Astrocyte (in vitro differentiated cells and primary cell): ENCODE measurements around the gene MYO9A. TPM values are rescaled to one million over a fixed set of nuclear protein-coding genes. Genes with fewer than 3 reads are reported as not detected.

Experiments
- DNase-seq: peaks from one replicate; pipeline ENCODE4 v3.0.0-alpha.2; 2010; ENCODE audit warnings: low read depth
- FAIRE-seq: peaks from 2 replicates; lab custom pipeline; 2011; peaks lifted over from hg19 to GRCh38; lab: Jason Lieb, UNC
- H2AFZ ChIP-seq: 2 replicates; pipeline ENCODE4 v1.6.0; 2012; ENCODE audit warnings: low read depth, low read length, inconsistent platforms
- H3K27ac ChIP-seq: 2 replicates; pipeline ENCODE4 v1.5.1; 2011; ENCODE audit warnings: low read depth, low read length, inconsistent platforms
- H3K27me3 ChIP-seq: 2 replicates; pipeline ENCODE4 v1.6.0; 2011; ENCODE audit warnings: low read length, inconsistent platforms; ENCODE audit not compliant: insufficient read depth
- H3K36me3 ChIP-seq: 2 replicates; pipeline ENCODE4 v1.5.1; 2011; ENCODE audit warnings: low read length, inconsistent platforms; ENCODE audit not compliant: insufficient read depth
- H3K4me1 ChIP-seq: 2 replicates; pipeline ENCODE4 v1.5.1; 2011; ENCODE audit warnings: low read length, inconsistent platforms; ENCODE audit not compliant: insufficient read depth
- H3K4me2 ChIP-seq: 2 replicates; pipeline ENCODE4 v1.6.0; 2012; ENCODE audit warnings: low read length, inconsistent platforms
- H3K4me3 ChIP-seq: 2 replicates; pipeline ENCODE4 v1.5.1; 2011; ENCODE audit warnings: low read depth, mild to moderate bottlenecking, low read length, inconsistent platforms; ENCODE audit not compliant: insufficient read depth
- H3K79me2 ChIP-seq: 2 replicates; pipeline ENCODE4 v1.6.0; 2012; ENCODE audit warnings: mild to moderate bottlenecking, low read length, inconsistent platforms; ENCODE audit not compliant: insufficient read depth
- H3K9ac ChIP-seq: 2 replicates; pipeline ENCODE4 v1.6.0; 2012; ENCODE audit warnings: mild to moderate bottlenecking, low read length, inconsistent platforms
- H3K9me3 ChIP-seq: 2 replicates; pipeline ENCODE4 v1.5.1; 2012; ENCODE audit warnings: low read depth, mild to moderate bottlenecking, low read length, inconsistent platforms; ENCODE audit not compliant: insufficient read depth
- H4K20me1 ChIP-seq: 2 replicates; pipeline ENCODE4 v1.6.0; 2012; ENCODE audit warnings: low read length, inconsistent platforms; ENCODE audit not compliant: insufficient read depth
- H3K27ac Mint-ChIP-seq: one replicate; pipeline ENCODE4 v1.8.0; 2021; ENCODE audit warnings: mild to moderate bottlenecking, mixed read lengths; ENCODE audit not compliant: unreplicated experiment
- H3K27me3 Mint-ChIP-seq: one replicate; pipeline ENCODE4 v1.8.0; 2021; ENCODE audit warnings: low read depth, mixed read lengths; ENCODE audit not compliant: unreplicated experiment
- H3K36me3 Mint-ChIP-seq: one replicate; pipeline ENCODE4 v1.8.0; 2021; ENCODE audit warnings: low read depth, mixed read lengths; ENCODE audit not compliant: unreplicated experiment
- H3K4me1 Mint-ChIP-seq: one replicate; pipeline ENCODE4 v1.8.0; 2021; ENCODE audit warnings: low read depth, mixed read lengths; ENCODE audit not compliant: unreplicated experiment
- H3K4me3 Mint-ChIP-seq: one replicate; pipeline ENCODE4 v1.8.0; 2021; ENCODE audit warnings: mild to moderate bottlenecking, moderate library complexity, mixed read lengths; ENCODE audit not compliant: unreplicated experiment
- H3K9me3 Mint-ChIP-seq: one replicate; pipeline ENCODE4 v1.8.0; 2021; ENCODE audit warnings: mild to moderate bottlenecking, mixed read lengths; ENCODE audit not compliant: unreplicated experiment
- EZH2 ChIP-seq: IDR thresholded peaks from 2 replicates; pipeline ENCODE4 v1.6.1; 2012; ENCODE audit warnings: mild to moderate bottlenecking, low read length, inconsistent platforms; ENCODE audit not compliant: insufficient read depth
- total RNA-seq: library from RNA; stranded (reverse); gene quantifications from 2 replicates; pipeline ENCODE4 v1.2.1, GENCODE V29; 2021
- TF ChIP-seq, protein P1 (sequence below): IDR thresholded peaks from 2 replicates; pipeline ENCODE4 v1.5.1; 2011; ENCODE audit warnings: low read depth, mild to moderate bottlenecking, inconsistent platforms, low read length, moderate library complexity; ENCODE audit not compliant: insufficient read depth

Gene MYO9A
- total RNA-seq, 1 donor from 2014 or later, result 26.4 TPM

DNA sequence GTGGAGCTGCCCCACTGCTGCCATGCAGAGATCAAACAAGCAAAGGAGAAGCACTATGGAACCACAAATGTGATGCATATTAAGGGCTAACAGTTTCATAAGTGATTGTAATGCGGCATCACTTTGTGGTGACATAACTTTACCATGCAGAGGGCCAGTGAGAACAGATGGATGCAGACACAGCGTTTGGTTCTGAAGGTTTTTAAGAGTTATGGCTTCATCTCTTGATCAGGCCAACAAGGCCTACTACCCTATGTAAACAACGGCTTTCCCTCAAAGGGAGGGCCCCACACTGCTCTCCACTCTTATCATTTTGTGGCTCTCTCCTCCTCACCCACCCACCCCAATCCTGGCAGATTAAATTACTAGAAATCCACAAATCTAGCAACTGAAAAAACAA is 294.1 kb downstream of the MYO9A start:
- Histone ChIP-seq H3K4me1 (no peaks in the 10 kb centered on the region), H3K4me2 (no peak overlapping the region), H2AFZ (no peak overlapping the region), H3K9ac (no peak overlapping the region), H3K36me3 (peaks cover 7% of the 10 kb centered on the region), H3K9me3 (peaks cover 28% of the 10 kb centered on the region), H3K4me3 (no peak overlapping the region), H3K27me3 (no peaks in the 10 kb centered on the region), H3K79me2 (no peaks in the 10 kb centered on the region), H4K20me1 (no peaks in the 10 kb centered on the region), H3K27ac (no peak overlapping the region)
- FAIRE-seq (no peak), DNase-seq (no peak)
- H3K27me3 Mint-ChIP-seq, result no peaks in the 10 kb centered on the region
- H3K36me3 Mint-ChIP-seq, result peaks cover 57% of the 10 kb centered on the region
- H3K27ac Mint-ChIP-seq, result no peak overlapping the region
- H3K9me3 Mint-ChIP-seq, result peaks cover 35% of the 10 kb centered on the region
- TF ChIP-seq, protein P1, sequence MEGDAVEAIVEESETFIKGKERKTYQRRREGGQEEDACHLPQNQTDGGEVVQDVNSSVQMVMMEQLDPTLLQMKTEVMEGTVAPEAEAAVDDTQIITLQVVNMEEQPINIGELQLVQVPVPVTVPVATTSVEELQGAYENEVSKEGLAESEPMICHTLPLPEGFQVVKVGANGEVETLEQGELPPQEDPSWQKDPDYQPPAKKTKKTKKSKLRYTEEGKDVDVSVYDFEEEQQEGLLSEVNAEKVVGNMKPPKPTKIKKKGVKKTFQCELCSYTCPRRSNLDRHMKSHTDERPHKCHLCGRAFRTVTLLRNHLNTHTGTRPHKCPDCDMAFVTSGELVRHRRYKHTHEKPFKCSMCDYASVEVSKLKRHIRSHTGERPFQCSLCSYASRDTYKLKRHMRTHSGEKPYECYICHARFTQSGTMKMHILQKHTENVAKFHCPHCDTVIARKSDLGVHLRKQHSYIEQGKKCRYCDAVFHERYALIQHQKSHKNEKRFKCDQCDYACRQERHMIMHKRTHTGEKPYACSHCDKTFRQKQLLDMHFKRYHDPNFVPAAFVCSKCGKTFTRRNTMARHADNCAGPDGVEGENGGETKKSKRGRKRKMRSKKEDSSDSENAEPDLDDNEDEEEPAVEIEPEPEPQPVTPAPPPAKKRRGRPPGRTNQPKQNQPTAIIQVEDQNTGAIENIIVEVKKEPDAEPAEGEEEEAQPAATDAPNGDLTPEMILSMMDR, result no peak
- no peak for TF ChIP-seq EZH2
- no peaks in the 10 kb centered on the region for H3K4me1 Mint-ChIP-seq
- no peak overlapping the region for H3K4me3 Mint-ChIP-seq

DNA sequence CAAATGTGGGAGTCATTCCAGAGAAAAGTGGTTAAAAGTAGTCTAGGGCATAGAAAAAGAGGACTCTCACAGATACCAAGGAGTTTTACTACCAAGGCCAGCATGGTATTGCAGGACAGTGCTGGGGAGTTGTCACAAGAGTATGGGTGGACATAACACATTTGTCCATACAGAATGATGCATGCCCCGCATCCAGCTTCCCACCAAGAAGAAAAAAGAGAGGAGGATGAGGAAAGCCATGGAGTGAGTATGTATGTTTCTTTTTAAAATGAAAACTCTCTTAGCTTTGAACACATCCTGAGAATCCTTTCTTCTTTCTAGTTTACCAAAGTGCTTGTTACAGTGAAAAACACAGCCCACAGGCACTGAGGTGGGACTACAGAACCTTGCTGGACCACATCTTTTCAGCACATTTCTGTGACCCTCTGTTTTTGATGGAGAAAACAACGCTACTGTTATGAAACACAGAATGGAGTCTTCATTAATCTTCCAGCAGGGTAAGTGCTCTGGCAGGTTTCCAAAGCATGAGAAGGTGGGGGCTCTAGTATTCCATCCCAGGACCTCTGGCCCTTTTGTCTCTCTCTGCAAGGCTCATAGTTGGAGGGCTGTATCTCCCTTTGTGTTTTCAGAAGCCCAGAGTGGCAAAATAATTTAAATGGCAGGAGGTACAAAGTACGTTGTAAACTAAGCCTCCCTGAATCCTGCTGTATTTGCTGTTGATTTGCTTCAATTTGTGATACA is 294.9 kb downstream of the MYO9A start:
- peaks cover 42% of the 10 kb centered on the region for H3K9me3 Mint-ChIP-seq
- Histone ChIP-seq H3K4me3 (no peak overlapping the region), H3K9me3 (peaks cover 28% of the 10 kb centered on the region), H3K4me1 (no peaks in the 10 kb centered on the region), H4K20me1 (no peaks in the 10 kb centered on the region), H3K9ac (no peak overlapping the region), H3K4me2 (no peak overlapping the region), H2AFZ (no peak overlapping the region), H3K27me3 (no peaks in the 10 kb centered on the region), H3K79me2 (no peaks in the 10 kb centered on the region), H3K36me3 (peaks cover 7% of the 10 kb centered on the region), H3K27ac (no peak overlapping the region)
- no peak for TF ChIP-seq EZH2
- TF ChIP-seq, protein P1, result no peak
- H3K27ac Mint-ChIP-seq, result no peak overlapping the region
- DNase-seq (no peak), FAIRE-seq (no peak)
- H3K27me3 Mint-ChIP-seq, result no peaks in the 10 kb centered on the region
- H3K36me3 Mint-ChIP-seq, result peaks cover 53% of the 10 kb centered on the region
- H3K4me3 Mint-ChIP-seq, result no peak overlapping the region
- H3K4me1 Mint-ChIP-seq, result no peaks in the 10 kb centered on the region

DNA sequence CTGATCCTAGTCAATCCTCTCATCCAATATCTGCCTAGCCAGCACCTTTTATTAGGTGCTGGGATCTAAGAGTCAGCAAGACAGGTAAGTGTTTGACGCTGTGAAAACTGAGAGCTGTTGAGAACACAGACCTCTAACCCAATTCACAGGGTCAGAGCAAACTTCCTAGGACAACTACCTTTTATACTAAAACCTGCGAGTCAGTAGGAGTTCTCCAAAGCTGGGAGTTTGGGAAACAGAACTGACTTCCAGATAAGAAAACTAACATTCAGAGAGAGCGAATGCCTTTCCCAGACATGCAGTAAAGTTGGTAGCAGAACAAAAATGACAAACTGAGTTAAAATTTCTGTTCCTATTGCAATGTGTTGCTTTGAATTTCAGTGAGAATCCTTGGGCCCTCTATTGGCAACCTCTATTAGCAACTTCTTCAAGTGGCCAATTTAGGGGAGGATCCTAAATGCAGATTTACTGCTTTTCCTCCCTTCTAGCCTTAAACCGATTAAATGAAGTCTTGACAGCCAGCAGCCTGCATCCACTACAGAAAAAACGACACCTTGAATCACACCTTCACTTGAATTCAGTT is 296.3 kb downstream of the MYO9A start:
- H3K79me2 ChIP-seq, result no peaks in the 10 kb centered on the region
- Mint-ChIP-seq H3K27ac (no peak overlapping the region), H3K4me1 (no peaks in the 10 kb centered on the region), H3K4me3 (no peak overlapping the region), H3K27me3 (no peaks in the 10 kb centered on the region), H3K9me3 (peaks cover 49% of the 10 kb centered on the region), H3K36me3 (peaks cover 47% of the 10 kb centered on the region)
- DNase-seq, result no peak
- TF ChIP-seq, protein P1, result no peak
- TF ChIP-seq EZH2, result no peak
- no peaks in the 10 kb centered on the region for H4K20me1 ChIP-seq
- H3K4me2 ChIP-seq, result no peak overlapping the region
- H3K27me3 ChIP-seq, result no peaks in the 10 kb centered on the region
- H2AFZ ChIP-seq, result no peak overlapping the region
- no peaks in the 10 kb centered on the region for H3K4me1 ChIP-seq
- FAIRE-seq, result no peak
- H3K36me3 ChIP-seq, result peaks cover 5% of the 10 kb centered on the region
- H3K27ac ChIP-seq, result no peak overlapping the region
- H3K9me3 ChIP-seq, result peaks cover 28% of the 10 kb centered on the region
- H3K9ac ChIP-seq, result no peak overlapping the region
- no peak overlapping the region for H3K4me3 ChIP-seq
